ENCODE measurements around the gene ATRNL1.

ATRNL1 gene

GRCh38 chr10:115844591-115844990 lies 751.4 kb downstream of the ATRNL1 start:
- Histone ChIP-seq H3K27ac (ENCODE audit: low read depth, low read length) (no peak overlapping the region), H3K9me3 (ENCODE audit: control insufficient read depth, insufficient read depth, low read depth, low read length) (no peaks in the 10 kb centered on the region), H3K9ac (ENCODE audit: low read length) (no peak overlapping the region), H3K4me1 (ENCODE audit: control insufficient read depth, insufficient read depth, low read length) (no peaks in the 10 kb centered on the region), H3K27me3 (ENCODE audit: control insufficient read depth, insufficient read depth, low read length) (no peaks in the 10 kb centered on the region), H3K36me3 (ENCODE audit: control insufficient read depth, insufficient read depth, low read length) (no peaks in the 10 kb centered on the region), H3K4me3 (ENCODE audit: low read depth, low read length) (no peak overlapping the region)

DNA sequence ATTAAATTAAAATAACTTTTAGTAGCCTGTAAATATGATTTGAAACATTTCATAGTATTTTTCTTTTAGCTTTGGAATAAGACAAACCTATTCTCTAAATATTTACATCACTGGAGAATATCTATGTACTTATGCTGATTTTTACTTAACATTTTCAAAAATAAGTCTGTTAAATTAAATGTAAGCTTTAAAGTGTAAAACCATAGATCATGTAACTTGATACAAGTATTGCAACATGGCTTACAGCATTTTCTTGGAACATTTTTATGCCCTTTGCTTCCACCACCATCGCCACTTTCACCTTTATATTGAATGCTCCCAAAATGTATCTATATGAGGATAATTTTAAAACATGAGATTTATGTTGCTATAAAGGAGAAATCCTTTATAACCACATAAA lies 752.8 kb downstream of the ATRNL1 start:
- Histone ChIP-seq H3K4me3 (ENCODE audit: low read depth, low read length) (no peak overlapping the region), H3K27me3 (ENCODE audit: control insufficient read depth, insufficient read depth, low read length) (no peaks in the 10 kb centered on the region), H3K36me3 (ENCODE audit: control insufficient read depth, insufficient read depth, low read length) (no peaks in the 10 kb centered on the region), H3K9me3 (ENCODE audit: control insufficient read depth, insufficient read depth, low read depth, low read length) (no peaks in the 10 kb centered on the region), H3K27ac (ENCODE audit: low read depth, low read length) (no peak overlapping the region), H3K4me1 (ENCODE audit: control insufficient read depth, insufficient read depth, low read length) (no peaks in the 10 kb centered on the region), H3K9ac (ENCODE audit: low read length) (no peak overlapping the region)

GRCh38 chr10:115846528-115846927 lies 753.4 kb downstream of the ATRNL1 start:
- H3K36me3 ChIP-seq (ENCODE audit: control insufficient read depth, insufficient read depth, low read length) = no peaks in the 10 kb centered on the region
- no peak overlapping the region for H3K4me3 ChIP-seq (ENCODE audit: low read depth, low read length)
- no peaks in the 10 kb centered on the region for H3K27me3 ChIP-seq (ENCODE audit: control insufficient read depth, insufficient read depth, low read length)
- no peaks in the 10 kb centered on the region for H3K4me1 ChIP-seq (ENCODE audit: control insufficient read depth, insufficient read depth, low read length)
- H3K9me3 ChIP-seq (ENCODE audit: control insufficient read depth, insufficient read depth, low read depth, low read length) = no peaks in the 10 kb centered on the region
- no peak overlapping the region for H3K9ac ChIP-seq (ENCODE audit: low read length)
- H3K27ac ChIP-seq (ENCODE audit: low read depth, low read length) = no peak overlapping the region

GRCh38 chr10:115849197-115849596 lies 756.0 kb downstream of the ATRNL1 start:
- Histone ChIP-seq H3K27me3 (ENCODE audit: control insufficient read depth, insufficient read depth, low read length) (no peaks in the 10 kb centered on the region), H3K9ac (ENCODE audit: low read length) (no peak overlapping the region), H3K9me3 (ENCODE audit: control insufficient read depth, insufficient read depth, low read depth, low read length) (no peaks in the 10 kb centered on the region), H3K27ac (ENCODE audit: low read depth, low read length) (no peak overlapping the region), H3K4me3 (ENCODE audit: low read depth, low read length) (no peak overlapping the region), H3K36me3 (ENCODE audit: control insufficient read depth, insufficient read depth, low read length) (no peaks in the 10 kb centered on the region), H3K4me1 (ENCODE audit: control insufficient read depth, insufficient read depth, low read length) (no peaks in the 10 kb centered on the region)

DNA sequence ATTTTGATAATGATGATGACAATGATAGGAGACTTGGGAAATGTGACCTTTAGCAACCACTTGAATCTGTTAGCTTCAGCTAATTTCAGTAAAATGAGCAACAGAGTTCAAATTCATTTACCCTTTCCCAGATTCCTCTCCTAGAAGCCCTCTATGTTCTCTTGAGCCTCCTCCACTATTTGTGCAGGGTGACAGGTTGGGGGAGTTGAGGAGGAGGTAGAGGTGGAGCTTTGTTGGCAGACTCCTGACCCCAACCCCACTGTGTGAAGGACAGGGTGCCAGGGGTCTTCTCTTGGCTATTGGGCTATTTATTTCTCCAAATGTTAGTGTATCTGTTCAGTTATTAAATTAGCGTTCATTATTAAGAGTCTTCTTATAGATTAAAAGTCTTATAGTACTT lies 757.5 kb downstream of the ATRNL1 start:
- no peaks in the 10 kb centered on the region for H3K27me3 ChIP-seq (ENCODE audit: control insufficient read depth, insufficient read depth, low read length)
- no peak overlapping the region for H3K9ac ChIP-seq (ENCODE audit: low read length)
- H3K9me3 ChIP-seq (ENCODE audit: control insufficient read depth, insufficient read depth, low read depth, low read length) = no peaks in the 10 kb centered on the region
- H3K4me3 ChIP-seq (ENCODE audit: low read depth, low read length) = no peak overlapping the region
- H3K27ac ChIP-seq (ENCODE audit: low read depth, low read length) = no peak overlapping the region
- H3K36me3 ChIP-seq (ENCODE audit: control insufficient read depth, insufficient read depth, low read length) = no peaks in the 10 kb centered on the region
- no peaks in the 10 kb centered on the region for H3K4me1 ChIP-seq (ENCODE audit: control insufficient read depth, insufficient read depth, low read length)

DNA sequence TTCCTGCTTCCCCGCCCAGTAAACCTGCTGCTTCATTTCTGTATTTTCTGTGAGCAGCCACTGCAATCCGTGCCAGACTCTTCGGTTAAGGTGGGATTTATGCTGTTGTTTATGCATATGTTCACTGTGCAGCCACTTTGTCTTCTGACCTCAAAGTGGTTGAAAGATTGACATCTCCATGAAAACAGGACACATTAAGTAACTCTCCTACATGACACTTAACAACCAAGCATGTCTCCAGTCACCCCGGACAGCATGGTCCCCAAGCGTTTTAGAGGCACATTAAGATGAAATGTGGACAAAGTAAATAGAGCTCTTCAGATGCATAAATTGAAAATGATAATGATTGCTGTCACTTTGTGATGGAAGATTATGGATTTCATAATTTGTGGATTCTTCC lies 758.5 kb downstream of the ATRNL1 start:
- no peak overlapping the region for H3K27ac ChIP-seq (ENCODE audit: low read depth, low read length)
- no peak overlapping the region for H3K4me3 ChIP-seq (ENCODE audit: low read depth, low read length)
- H3K27me3 ChIP-seq (ENCODE audit: control insufficient read depth, insufficient read depth, low read length) = no peaks in the 10 kb centered on the region
- no peaks in the 10 kb centered on the region for H3K36me3 ChIP-seq (ENCODE audit: control insufficient read depth, insufficient read depth, low read length)
- peaks cover 4% of the 10 kb centered on the region; the same call in 1 of the 2 replicates for H3K4me1 ChIP-seq (ENCODE audit: control insufficient read depth, insufficient read depth, low read length)
- H3K9ac ChIP-seq (ENCODE audit: low read length) = no peak overlapping the region
- H3K9me3 ChIP-seq (ENCODE audit: control insufficient read depth, insufficient read depth, low read depth, low read length) = no peaks in the 10 kb centered on the region

DNA sequence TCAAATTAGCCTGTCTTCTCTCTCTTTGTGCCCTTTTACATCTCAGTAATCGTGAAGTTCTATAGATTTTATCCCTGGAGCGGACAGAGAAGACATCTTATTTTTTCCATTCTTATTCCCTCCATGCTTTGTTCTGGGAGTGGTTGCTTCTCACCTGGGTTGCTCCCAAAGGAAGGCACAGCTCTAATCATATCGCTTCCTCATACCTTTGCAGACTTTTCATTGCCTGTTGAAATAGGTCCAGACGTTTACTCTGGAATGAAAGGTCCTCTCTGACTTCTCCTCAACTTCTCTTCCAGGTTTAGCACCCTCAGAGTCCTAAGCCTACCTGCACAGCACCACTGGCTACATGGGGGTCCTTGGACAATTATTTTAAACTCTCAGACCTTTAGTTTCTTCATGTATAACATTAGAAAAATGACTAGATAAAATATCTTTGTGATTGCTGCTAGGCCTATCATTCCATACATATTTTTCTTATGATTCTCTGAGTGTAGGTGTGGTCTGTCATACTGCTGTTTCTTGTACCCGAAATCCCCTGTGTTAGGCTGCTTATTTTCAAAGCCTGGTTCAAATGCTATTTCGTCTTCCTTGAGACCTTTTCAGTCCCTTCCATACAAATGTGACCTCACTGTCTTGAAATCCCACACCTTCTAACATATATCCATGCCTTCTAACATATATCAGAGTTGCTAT lies 761.7 kb downstream of the ATRNL1 start:
- H3K9me3 ChIP-seq (ENCODE audit: control insufficient read depth, insufficient read depth, low read depth, low read length) = no peaks in the 10 kb centered on the region
- no peak overlapping the region for H3K4me3 ChIP-seq (ENCODE audit: low read depth, low read length)
- no peaks in the 10 kb centered on the region for H3K27me3 ChIP-seq (ENCODE audit: control insufficient read depth, insufficient read depth, low read length)
- H3K4me1 ChIP-seq (ENCODE audit: control insufficient read depth, insufficient read depth, low read length) = peaks cover 5% of the 10 kb centered on the region; the same call in 1 of the 2 replicates
- no peak overlapping the region for H3K9ac ChIP-seq (ENCODE audit: low read length)
- H3K36me3 ChIP-seq (ENCODE audit: control insufficient read depth, insufficient read depth, low read length) = no peaks in the 10 kb centered on the region
- H3K27ac ChIP-seq (ENCODE audit: low read depth, low read length) = no peak overlapping the region

DNA sequence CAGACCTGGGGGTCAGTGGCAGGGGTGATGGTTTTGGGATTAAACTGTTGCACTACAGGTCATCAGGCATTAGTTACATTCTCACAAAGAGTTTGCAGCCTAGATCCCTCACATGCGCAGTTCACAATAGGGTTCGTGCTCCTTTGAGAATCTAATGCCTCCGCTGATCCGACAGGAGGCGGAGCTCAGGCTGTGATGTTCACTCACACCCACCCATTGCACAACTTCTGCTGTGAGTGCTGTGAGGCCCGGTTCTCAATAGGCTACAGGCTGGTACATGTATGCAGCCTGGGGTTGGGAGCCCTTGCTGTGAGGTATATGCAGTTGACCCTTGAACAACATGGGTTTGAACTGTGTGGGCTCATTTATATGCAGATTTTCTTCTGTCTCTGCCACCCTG lies 763.4 kb downstream of the ATRNL1 start:
- no peaks in the 10 kb centered on the region for H3K27me3 ChIP-seq (ENCODE audit: control insufficient read depth, insufficient read depth, low read length)
- no peak overlapping the region for H3K4me3 ChIP-seq (ENCODE audit: low read depth, low read length)
- H3K9me3 ChIP-seq (ENCODE audit: control insufficient read depth, insufficient read depth, low read depth, low read length) = no peaks in the 10 kb centered on the region
- no peak overlapping the region for H3K27ac ChIP-seq (ENCODE audit: low read depth, low read length)
- H3K4me1 ChIP-seq (ENCODE audit: control insufficient read depth, insufficient read depth, low read length) = peaks cover 5% of the 10 kb centered on the region; the same call in 1 of the 2 replicates
- no peak overlapping the region for H3K9ac ChIP-seq (ENCODE audit: low read length)
- no peaks in the 10 kb centered on the region for H3K36me3 ChIP-seq (ENCODE audit: control insufficient read depth, insufficient read depth, low read length)

DNA sequence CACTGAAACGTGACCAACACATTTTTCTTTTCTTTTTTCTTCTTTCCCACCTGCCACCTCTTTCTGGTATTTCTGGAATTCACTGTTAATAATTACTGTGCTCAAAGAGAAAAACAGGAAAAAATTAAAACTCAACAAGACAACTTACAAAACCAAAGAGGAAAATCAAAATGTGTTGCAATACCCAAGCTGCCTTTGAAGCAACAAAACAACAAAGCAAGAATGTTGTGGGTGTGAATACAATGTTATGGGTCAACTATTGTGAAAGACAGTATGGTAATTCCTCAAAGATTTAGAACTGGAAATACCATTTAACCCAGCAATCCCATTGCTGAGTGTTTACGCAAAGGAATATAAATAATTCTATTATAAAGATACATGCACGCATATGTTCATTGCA lies 764.7 kb downstream of the ATRNL1 start:
- Histone ChIP-seq H3K4me1 (ENCODE audit: control insufficient read depth, insufficient read depth, low read length) (peaks cover 5% of the 10 kb centered on the region; the same call in 1 of the 2 replicates), H3K9ac (ENCODE audit: low read length) (no peak overlapping the region), H3K9me3 (ENCODE audit: control insufficient read depth, insufficient read depth, low read depth, low read length) (no peaks in the 10 kb centered on the region), H3K36me3 (ENCODE audit: control insufficient read depth, insufficient read depth, low read length) (no peaks in the 10 kb centered on the region), H3K27ac (ENCODE audit: low read depth, low read length) (no peak overlapping the region), H3K27me3 (ENCODE audit: control insufficient read depth, insufficient read depth, low read length) (no peaks in the 10 kb centered on the region), H3K4me3 (ENCODE audit: low read depth, low read length) (no peak overlapping the region)

- no peaks in the 10 kb centered on the region for H3K27me3 ChIP-seq (ENCODE audit: control insufficient read depth, insufficient read depth, low read length)
Measured at GRCh38 chr10:115860182-115861107, 767.3 kb downstream of the ATRNL1 start.

GRCh38 chr10:115861455-115861854 lies 768.3 kb downstream of the ATRNL1 start:
- no peak overlapping the region for H3K9ac ChIP-seq (ENCODE audit: low read length)
- no peak overlapping the region for H3K4me3 ChIP-seq (ENCODE audit: low read depth, low read length)
- no peak overlapping the region for H3K27ac ChIP-seq (ENCODE audit: low read depth, low read length)
- no peaks in the 10 kb centered on the region for H3K27me3 ChIP-seq (ENCODE audit: control insufficient read depth, insufficient read depth, low read length)
- H3K9me3 ChIP-seq (ENCODE audit: control insufficient read depth, insufficient read depth, low read depth, low read length) = no peaks in the 10 kb centered on the region
- no peaks in the 10 kb centered on the region for H3K36me3 ChIP-seq (ENCODE audit: control insufficient read depth, insufficient read depth, low read length)
- peaks cover 4% of the 10 kb centered on the region; the same call in 1 of the 2 replicates for H3K4me1 ChIP-seq (ENCODE audit: control insufficient read depth, insufficient read depth, low read length)

More at GRCh38 chr10:115860182-115861107, 767.3 kb downstream of the ATRNL1 start:
- Histone ChIP-seq H3K9me3 (ENCODE audit: control insufficient read depth, insufficient read depth, low read depth, low read length) (no peaks in the 10 kb centered on the region), H3K4me1 (ENCODE audit: control insufficient read depth, insufficient read depth, low read length) (peaks cover 5% of the 10 kb centered on the region; the same call in 1 of the 2 replicates), H3K27ac (ENCODE audit: low read depth, low read length) (no peak overlapping the region), H3K36me3 (ENCODE audit: control insufficient read depth, insufficient read depth, low read length) (no peaks in the 10 kb centered on the region), H3K4me3 (ENCODE audit: low read depth, low read length) (no peak overlapping the region), H3K9ac (ENCODE audit: low read length) (no peak overlapping the region)
